OCI-LY1 (cell line): ENCODE data around the gene UMODL1.

Source experiments
- H2AFZ ChIP-seq: fragments of 200-600 bp; sonication (generic), shearing (Covaris generic); 2 replicates; pipeline ENCODE4 v1.6.0; 2014; ENCODE audit warnings: antibody characterized with exemption, mild to moderate bottlenecking, low read length
- H3F3A ChIP-seq: fragments of 200-600 bp; sonication (generic), shearing (Covaris generic); 2 replicates; pipeline ENCODE4 v1.6.0; 2014; ENCODE audit warnings: mild to moderate bottlenecking, antibody characterized with exemption, low read length, moderate library complexity; ENCODE audit not compliant: insufficient read depth
- H3K27ac ChIP-seq: fragments of 200-600 bp; sonication (generic); 2 replicates; pipeline ENCODE4 v1.5.1; 2014; ENCODE audit warnings: low read length, mixed run types, mild to moderate bottlenecking, low read depth; ENCODE audit not compliant: poor library complexity, severe bottlenecking
- H3K27me3 ChIP-seq: fragments of 200-600 bp; sonication (generic); 2 replicates; pipeline ENCODE4 v1.6.0; 2014; ENCODE audit warnings: antibody characterized with exemption, mild to moderate bottlenecking, low read length, moderate library complexity; ENCODE audit not compliant: insufficient read depth
- H3K36me3 ChIP-seq: fragments of 200-600 bp; sonication (generic); 2 replicates; pipeline ENCODE4 v1.6.1; 2014; ENCODE audit warnings: mild to moderate bottlenecking, antibody characterized with exemption, low read length, moderate library complexity, mixed read lengths; ENCODE audit not compliant: insufficient read depth
- H3K4me1 ChIP-seq: fragments of 200-600 bp; sonication (generic); 2 replicates; pipeline ENCODE4 v1.5.1; 2014; ENCODE audit warnings: mild to moderate bottlenecking, low read length, moderate library complexity; ENCODE audit not compliant: insufficient read depth, severe bottlenecking
- H3K4me2 ChIP-seq: fragments of 200-600 bp; sonication (generic), shearing (Covaris generic); 2 replicates; pipeline ENCODE4 v1.6.1; 2014; ENCODE audit warnings: low read length
- H3K4me3 ChIP-seq: fragments of 200-600 bp; sonication (generic); 2 replicates; pipeline ENCODE4 v1.5.1; 2014; ENCODE audit warnings: low read length, low read depth, mild to moderate bottlenecking, mixed read lengths; ENCODE audit not compliant: poor library complexity, severe bottlenecking
- H3K79me2 ChIP-seq: fragments of 200-600 bp; shearing (Covaris generic); 2 replicates; pipeline ENCODE4 v1.6.1; 2016; ENCODE audit warnings: mixed run types, low read length, mixed read lengths; ENCODE audit not compliant: insufficient read depth
- H3K9ac ChIP-seq: fragments of 200-600 bp; sonication (generic), shearing (Covaris generic); 2 replicates; pipeline ENCODE4 v1.6.1; 2014; ENCODE audit warnings: mild to moderate bottlenecking, low read length, mixed read lengths
- H3K9me2 ChIP-seq: fragments of 200-600 bp; sonication (generic), shearing (Covaris generic); 2 replicates; pipeline ENCODE4 v1.6.1; 2014; ENCODE audit warnings: low read depth, mild to moderate bottlenecking, low read length, mixed read lengths
- H3K9me3 ChIP-seq: fragments of 200-600 bp; shearing (Covaris generic); 2 replicates; pipeline ENCODE4 v1.6.1; 2014; ENCODE audit warnings: low read length, mixed read lengths
- H4K20me1 ChIP-seq: fragments of 200-600 bp; sonication (generic), shearing (Covaris generic); 2 replicates; pipeline ENCODE4 v1.6.0; 2016; ENCODE audit warnings: mild to moderate bottlenecking, low read length; ENCODE audit not compliant: insufficient read depth
- CTCF ChIP-seq: fragments of 200-600 bp; sonication (generic), shearing (Covaris generic); IDR thresholded peaks from 2 replicates; pipeline ENCODE4 v1.5.1; 2017; ENCODE audit warnings: mild to moderate bottlenecking, antibody characterized with exemption, low read length, moderate library complexity, mixed read lengths
- EZH2 ChIP-seq: fragments of 200-600 bp; sonication (generic), shearing (Covaris generic); IDR thresholded peaks from 2 replicates; pipeline ENCODE4 v1.8.0; 2017; ENCODE audit warnings: borderline replicate concordance, mixed run types, mild to moderate bottlenecking, antibody characterized with exemption, low read length, moderate library complexity, mixed read lengths

The UMODL1 gene

DNA sequence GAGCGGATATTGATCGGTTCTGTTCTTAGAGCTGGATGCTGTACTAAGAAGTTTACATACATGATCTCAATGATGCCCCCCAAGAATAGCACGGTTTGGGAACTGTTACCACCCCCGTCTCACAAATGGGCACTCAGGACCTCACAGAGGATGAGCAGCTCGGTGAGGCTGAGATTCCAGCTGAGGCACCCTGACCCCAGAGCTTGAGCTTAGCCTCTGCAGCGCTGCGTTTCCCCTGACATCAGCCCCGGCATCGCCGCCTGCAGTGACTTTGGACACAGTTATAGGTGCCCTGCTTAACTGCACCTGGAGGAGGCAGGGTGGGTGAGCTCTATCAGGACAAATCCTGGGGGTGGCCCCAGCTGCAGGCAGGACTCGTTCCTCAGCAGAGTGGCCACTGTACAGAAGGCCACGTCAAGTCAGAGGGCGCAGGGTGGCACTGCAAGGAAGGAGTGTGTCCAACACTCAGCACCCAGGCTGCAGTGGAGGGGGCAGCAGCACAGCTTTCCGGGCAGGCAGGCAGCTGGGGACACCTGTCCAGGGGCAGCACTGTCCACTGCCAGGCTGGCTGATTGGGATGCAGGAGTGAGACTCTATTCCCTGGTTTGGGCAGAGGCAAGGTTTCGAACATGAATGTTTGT is 82.0 kb downstream of the UMODL1 start:
- Histone ChIP-seq H2AFZ (no peak overlapping the region), H3K27ac (no peak overlapping the region), H3K79me2 (no peaks in the 10 kb centered on the region), H3K4me1 (peaks cover 9% of the 10 kb centered on the region), H3K4me2 (no peak overlapping the region), H3K4me3 (no peak overlapping the region), H3K27me3 (no peaks in the 10 kb centered on the region), H4K20me1 (no peaks in the 10 kb centered on the region), H3K9ac (no peak overlapping the region), H3K36me3 (no peaks in the 10 kb centered on the region), H3F3A (no peaks in the 10 kb centered on the region), H3K9me2 (no peaks in the 10 kb centered on the region), H3K9me3 (no peaks in the 10 kb centered on the region)
- TF ChIP-seq EZH2 = no peak
- no peak for TF ChIP-seq CTCF

DNA sequence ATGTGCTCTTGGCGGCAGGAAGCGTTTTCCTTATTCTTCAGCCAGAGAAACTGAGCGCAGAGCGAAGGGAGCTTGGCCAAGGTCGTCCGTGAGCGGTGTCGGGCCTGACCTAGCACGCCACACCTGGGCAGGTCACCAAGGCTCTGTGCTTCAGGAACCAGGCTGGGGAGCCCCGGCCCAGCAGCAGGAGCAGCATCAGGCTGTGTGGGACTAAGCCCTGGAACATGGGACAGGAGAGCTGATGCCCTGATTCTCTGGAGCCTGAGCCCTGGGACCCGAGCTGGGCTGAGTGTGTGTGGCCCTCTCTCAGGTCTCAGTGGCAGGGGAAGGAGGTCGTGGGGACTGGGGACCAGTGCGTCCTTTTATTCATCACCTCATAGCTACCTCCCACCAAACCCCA is 82.6 kb downstream of the UMODL1 start:
- no peak overlapping the region for H3K27ac ChIP-seq
- no peak overlapping the region for H3K9ac ChIP-seq
- no peaks in the 10 kb centered on the region for H3K9me2 ChIP-seq
- no peaks in the 10 kb centered on the region for H3F3A ChIP-seq
- H3K27me3 ChIP-seq = no peaks in the 10 kb centered on the region
- no peaks in the 10 kb centered on the region for H4K20me1 ChIP-seq
- H3K4me3 ChIP-seq = no peak overlapping the region
- no peak overlapping the region for H3K4me2 ChIP-seq
- H3K79me2 ChIP-seq = no peaks in the 10 kb centered on the region
- H3K9me3 ChIP-seq = no peaks in the 10 kb centered on the region
- peaks cover 9% of the 10 kb centered on the region for H3K4me1 ChIP-seq
- TF ChIP-seq CTCF = no peak
- no peak for TF ChIP-seq EZH2
- no peak overlapping the region for H2AFZ ChIP-seq
- no peaks in the 10 kb centered on the region for H3K36me3 ChIP-seq

DNA sequence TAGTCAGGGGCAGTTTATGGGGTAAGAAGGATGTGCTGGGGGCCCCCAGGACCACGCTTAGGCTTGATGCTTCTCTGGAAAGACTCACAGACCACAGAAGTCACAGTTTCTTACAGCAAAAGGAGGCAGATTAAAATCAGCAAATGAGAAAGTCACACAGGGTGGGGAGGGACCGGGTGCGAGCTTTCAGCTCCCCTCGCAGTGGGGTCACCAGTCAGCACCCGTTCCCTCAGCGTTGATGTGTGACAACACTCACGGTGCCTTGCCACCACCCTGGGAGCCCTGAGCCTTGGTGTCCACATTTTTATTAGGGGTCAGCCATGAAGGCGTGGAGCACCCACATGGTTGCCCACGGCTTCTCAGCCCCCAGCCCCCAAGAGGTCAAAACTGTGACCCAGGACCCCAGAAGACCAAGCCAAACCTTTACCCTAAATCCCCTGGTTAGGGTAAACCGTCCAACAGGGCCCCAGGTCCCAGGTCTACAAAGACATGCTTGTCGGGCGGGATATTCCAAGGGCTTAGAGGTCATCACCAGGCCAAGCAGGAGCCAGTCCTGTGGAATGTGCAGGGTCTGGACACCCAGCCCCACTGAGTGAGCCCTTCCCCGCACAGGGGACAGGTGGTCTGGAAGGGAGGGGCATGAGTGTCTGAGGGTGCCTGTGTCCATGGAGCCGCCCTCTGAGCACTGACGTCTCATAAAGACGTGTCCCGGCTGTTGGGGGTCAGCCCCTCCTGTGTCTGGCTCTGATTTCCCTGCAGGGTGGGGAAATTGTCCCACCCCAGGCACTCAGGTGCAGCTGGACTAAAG is 83.3 kb downstream of the UMODL1 start:
- no peaks in the 10 kb centered on the region for H3K9me3 ChIP-seq
- peaks cover 9% of the 10 kb centered on the region for H3K4me1 ChIP-seq
- no peaks in the 10 kb centered on the region for H3F3A ChIP-seq
- H3K79me2 ChIP-seq = no peaks in the 10 kb centered on the region
- peaks cover 3% of the 10 kb centered on the region; the same call in 1 of the 2 replicates for H3K27me3 ChIP-seq
- H2AFZ ChIP-seq = no peak overlapping the region
- H3K36me3 ChIP-seq = no peaks in the 10 kb centered on the region
- no peak for TF ChIP-seq EZH2
- TF ChIP-seq CTCF = no peak
- no peak overlapping the region for H3K4me3 ChIP-seq
- H4K20me1 ChIP-seq = no peaks in the 10 kb centered on the region
- no peak overlapping the region for H3K4me2 ChIP-seq
- H3K27ac ChIP-seq = no peak overlapping the region
- no peaks in the 10 kb centered on the region for H3K9me2 ChIP-seq
- no peak overlapping the region for H3K9ac ChIP-seq
